ENCODE measurements around the gene STARD7.

Gene STARD7

DNA sequence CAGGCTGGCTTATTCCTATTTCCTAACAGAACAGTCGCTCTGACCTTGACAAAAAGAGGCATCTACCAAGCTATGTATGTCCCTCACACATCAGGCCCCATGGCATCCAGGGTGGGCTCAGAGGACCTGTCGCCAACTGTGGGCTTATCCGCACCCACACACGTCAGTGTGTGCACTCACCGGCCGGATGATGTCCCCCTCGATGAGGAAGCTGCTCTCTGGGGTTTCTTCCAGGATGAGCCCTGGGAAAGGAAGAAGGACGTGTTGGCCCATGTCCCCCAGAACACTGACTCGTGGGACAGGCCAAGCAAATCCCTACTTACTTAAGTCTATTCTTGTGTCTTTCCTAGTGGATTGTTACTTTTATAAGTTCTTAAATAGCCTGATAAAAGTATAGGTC, 73.5 kb downstream of the STARD7 start:
- Mint-ChIP-seq H3K36me3 (peaks cover 3% of the 10 kb centered on the region), H3K27me3 (no peaks in the 10 kb centered on the region), H3K27ac (no peak overlapping the region), H3K9me3 (ENCODE audit: low read depth) (no peaks in the 10 kb centered on the region), H3K4me1 (ENCODE audit: low read depth) (peaks cover 24% of the 10 kb centered on the region), H3K4me3 (no peak overlapping the region)
